HL-60 (cell line): ENCODE measurements around the gene PLSCR4.

Source experiments
- DNase-seq, 2 experiments: peaks; one replicate each; pipeline ENCODE4 v3.0.0-alpha.2; 2010 to 2020; ENCODE audit warnings: low read depth in 1 of 2, low spot score in 1 of 2
- H3K27ac ChIP-seq: fragments of 250-450 bp; sonication (Bioruptor Pico); replicated peaks from 2 replicates; pipeline ENCODE4 v1.5.1; 2020; ENCODE audit warnings: mild to moderate bottlenecking, moderate library complexity
- H3K27me3 ChIP-seq: fragments of 250-450 bp; sonication (Bioruptor Pico); 2 replicates; pipeline ENCODE4 v1.5.1; 2021; ENCODE audit warnings: mild to moderate bottlenecking, moderate library complexity; ENCODE audit not compliant: insufficient read depth, poor library complexity, severe bottlenecking
- H3K4me3 ChIP-seq: replicated peaks from 2 replicates; pipeline ENCODE4 v1.5.1; 2011; ENCODE audit warnings: mild to moderate bottlenecking, control low read depth, low read length; ENCODE audit not compliant: insufficient read depth
- CTCF ChIP-seq: IDR thresholded peaks from one replicate; pipeline ENCODE4 v1.5.1; 2011; ENCODE audit warnings: low read length, control low read depth, inconsistent platforms; ENCODE audit not compliant: insufficient read depth
- GABPA ChIP-seq: IDR thresholded peaks from 2 replicates; pipeline ENCODE4 v1.6.1; 2012; ENCODE audit warnings: low read depth
- POLR2AphosphoS5 ChIP-seq: IDR thresholded peaks from 2 replicates; pipeline ENCODE4 v1.6.1; 2012; ENCODE audit warnings: low read depth
- REST ChIP-seq: IDR thresholded peaks from 2 replicates; pipeline ENCODE4 v1.6.1; 2012; ENCODE audit warnings: low read depth; ENCODE audit not compliant: insufficient replicate concordance
- SPI1 ChIP-seq: IDR thresholded peaks from 2 replicates; pipeline ENCODE4 v1.6.1; 2012; ENCODE audit warnings: low read depth, mild to moderate bottlenecking, borderline replicate concordance

PLSCR4 gene

GRCh38 chr3:146203776-146204175, 47.1 kb downstream of the PLSCR4 start:
- no peak for TF ChIP-seq POLR2AphosphoS5
- peaks cover 4% of the 10 kb centered on the region for H3K27me3 ChIP-seq
- H3K27ac ChIP-seq, result no peak overlapping the region
- DNase-seq, result no peak
- no peak overlapping the region for H3K4me3 ChIP-seq

GRCh38 chr3:146200461-146201220, 50.3 kb downstream of the PLSCR4 start:
- Histone ChIP-seq H3K27ac (no peak overlapping the region), H3K4me3 (no peak overlapping the region), H3K27me3 (peaks cover 4% of the 10 kb centered on the region)
- DNase-seq, result no peak
- TF ChIP-seq SPI1, result no peak
- TF ChIP-seq GABPA, result no peak
- no peak for TF ChIP-seq CTCF
- TF ChIP-seq POLR2AphosphoS5, result no peak
- TF ChIP-seq REST, result no peak

GRCh38 chr3:146199762-146200161, 51.1 kb downstream of the PLSCR4 start:
- Histone ChIP-seq H3K27me3 (peaks cover 6% of the 10 kb centered on the region), H3K4me3 (no peak overlapping the region), H3K27ac (no peak overlapping the region)
- TF ChIP-seq CTCF, result no peak
- TF ChIP-seq GABPA, result no peak
- no peak for TF ChIP-seq SPI1
- no peak for TF ChIP-seq POLR2AphosphoS5
- DNase-seq, result no peak

GRCh38 chr3:146196789-146197188, 54.1 kb downstream of the PLSCR4 start:
- Histone ChIP-seq H3K27me3 (peaks cover 6% of the 10 kb centered on the region), H3K4me3 (no peak overlapping the region), H3K27ac (no peak overlapping the region)
- TF ChIP-seq POLR2AphosphoS5, result no peak
- TF ChIP-seq REST, result no peak
- no peak for TF ChIP-seq SPI1
- TF ChIP-seq CTCF, result no peak
- no peak for TF ChIP-seq GABPA
- no peak for DNase-seq
